Ovary (tissue), 9 donors: ENCODE measurements around the gene CNTN5. TPM values are rescaled to one million over a fixed set of nuclear protein-coding genes. Genes with fewer than 3 reads are reported as not detected.

ENCODE experiments used
- DNase-seq, 5 donors: peaks; one replicate each; pipeline ENCODE4 v3.0.0-alpha.2; 2019 to 2020
- H3K27ac ChIP-seq, 2 donors: fragments of 200-600 bp; one replicate each; pipeline versions ENCODE4 v1.5.1 to v1.8.0; 2019 to 2022
- H3K27me3 ChIP-seq: fragments of 200-600 bp; one replicate; pipeline ENCODE4 v1.8.0; 2022
- H3K36me3 ChIP-seq: fragments of 200-600 bp; sonication (generic); one replicate; pipeline ENCODE4 v1.5.1; 2019
- H3K4me1 ChIP-seq: one replicate; pipeline ENCODE4 v1.8.1; 2013; ENCODE audit warnings: mild to moderate bottlenecking, moderate library complexity; ENCODE audit not compliant: insufficient read depth
- H3K4me3 ChIP-seq: fragments of 200-600 bp; sonication (generic); one replicate; pipeline ENCODE4 v1.5.1; 2017
- H3K9me3 ChIP-seq, 2 donors: fragments of 200-600 bp in 1 of 2; sonication (generic) in 1 of 2; one replicate each; pipeline versions ENCODE4 v1.5.1 to v1.8.1; 2013 to 2019; ENCODE audit warnings: mild to moderate bottlenecking in 1 of 2, moderate library complexity in 1 of 2
- EP300 ChIP-seq: sonication (generic); formaldehyde crosslinking; IDR thresholded peaks from one replicate; pipeline ENCODE4 v1.6.1; 2017; ENCODE audit warnings: antibody characterized with exemption
- POLR2A ChIP-seq: fragments of 450-650 bp; IDR thresholded peaks from one replicate; pipeline ENCODE4 v1.6.1; 2017; ENCODE audit warnings: antibody characterized with exemption, mild to moderate bottlenecking, moderate library complexity
- WGBS, 3 donors: extraction: QIAGEN DNeasy Blood & Tissue Kit in 1 of 3; methylation state at CpG; one replicate each; pipeline versions ENCODE4 v1.1.5 to v1.1.7; 2013 to 2017; 5-methylcytosine and 5-hydroxymethylcytosine counted together
- intact Hi-C, 4 donors: fragments of 100-400 bp; cut with DNase I; formaldehyde crosslinking; loops; one replicate each; pipeline versions ENCODE4 v1.11.0 to v1.15.1; 2022 to 2023
- polyA plus RNA-seq, 2 donors: library from polyadenylated mRNA; stranded (reverse); fragments of 200-250 nt in 1 of 2; fragments of 350-450 nt in 1 of 2; fragmentation: Illumina TruSeq in 1 of 2; extraction: RNeasy Lipid Tissue Mini Kit (QIAGEN cat#74804) in 1 of 2; gene quantifications; one replicate each; pipeline ENCODE4 v1.2.3, GENCODE V29; 2013 to 2014
- total RNA-seq, 7 donors: library from RNA; depleted of rRNA in 2 of 7; stranded (reverse); fragments of >200 nt in 2 of 7; fragmentation: NEBNext Ultra II Directional in 3 of 7; extraction: Animal tissue kit (Norgen Biotek cat#: 25700) in 3 of 7; gene quantifications; one replicate each; pipeline versions ENCODE4 v1.1.0 to v1.2.4, GENCODE V29; 2016 to 2023
- TF ChIP-seq, protein P1 (sequence below), 3 donors: fragments of 450-650 bp in 2 of 3; fragments of 200-600 bp in 1 of 3; IDR thresholded peaks; one replicate each; pipeline versions ENCODE4 v1.5.1 to v1.8.0; 2016 to 2022; ENCODE audit warnings: antibody characterized with exemption in 3 of 3, mild to moderate bottlenecking in 1 of 3
- donor health status: DM: no; HTN: no; CAD: no; lungs with moderate emphysema.
- donor health status: DM: no; HTN: no; CAD: no.
- donor health status: Bipolar disorder and iron deficiency.
- donor health status: DM: yes; HTN: yes; CAD: no.
- donor health status: DM: no; HTN: no; CAD: no.
- donor health status: DM: yes; HTN: yes; CAD: no.

The CNTN5 gene
- total and polyA plus RNA-seq, 9 donors, result 0.02 to 1.1 (median 0.15) TPM; not detected in 5

DNA sequence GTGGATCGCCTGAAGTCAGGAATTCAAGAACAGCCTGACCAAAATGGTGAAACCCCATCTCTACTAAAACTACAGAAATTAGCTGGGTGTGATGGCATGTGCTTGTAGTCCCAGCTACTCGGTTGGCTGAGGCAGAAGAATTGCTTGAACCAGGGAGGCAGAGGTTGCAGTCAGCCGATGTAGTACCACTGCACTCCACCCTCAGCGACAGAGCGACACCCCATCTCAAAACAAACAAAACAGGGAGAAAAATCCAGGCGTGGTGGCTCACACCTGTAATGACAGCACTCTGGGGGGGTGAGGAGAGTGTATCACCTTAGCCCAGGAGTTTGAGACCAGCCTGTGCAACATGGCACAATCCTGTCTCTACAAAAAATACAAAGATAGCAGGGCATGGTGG lies 864.0 kb downstream of the CNTN5 start:
- no peaks in the 10 kb centered on the region for H3K27me3 ChIP-seq
- no peak overlapping the region for H3K4me3 ChIP-seq
- no peak overlapping the region for H3K27ac ChIP-seq
- 88 to 90% (median 89%) methylated on average over 6 of the region's 6 CpGs for WGBS, 3 donors
- H3K9me3 ChIP-seq, result no peaks in the 10 kb centered on the region
- H3K36me3 ChIP-seq, result no peaks in the 10 kb centered on the region
- DNase-seq, result no peak
- TF ChIP-seq POLR2A (no peak), EP300 (no peak)
- TF ChIP-seq, protein P1, sequence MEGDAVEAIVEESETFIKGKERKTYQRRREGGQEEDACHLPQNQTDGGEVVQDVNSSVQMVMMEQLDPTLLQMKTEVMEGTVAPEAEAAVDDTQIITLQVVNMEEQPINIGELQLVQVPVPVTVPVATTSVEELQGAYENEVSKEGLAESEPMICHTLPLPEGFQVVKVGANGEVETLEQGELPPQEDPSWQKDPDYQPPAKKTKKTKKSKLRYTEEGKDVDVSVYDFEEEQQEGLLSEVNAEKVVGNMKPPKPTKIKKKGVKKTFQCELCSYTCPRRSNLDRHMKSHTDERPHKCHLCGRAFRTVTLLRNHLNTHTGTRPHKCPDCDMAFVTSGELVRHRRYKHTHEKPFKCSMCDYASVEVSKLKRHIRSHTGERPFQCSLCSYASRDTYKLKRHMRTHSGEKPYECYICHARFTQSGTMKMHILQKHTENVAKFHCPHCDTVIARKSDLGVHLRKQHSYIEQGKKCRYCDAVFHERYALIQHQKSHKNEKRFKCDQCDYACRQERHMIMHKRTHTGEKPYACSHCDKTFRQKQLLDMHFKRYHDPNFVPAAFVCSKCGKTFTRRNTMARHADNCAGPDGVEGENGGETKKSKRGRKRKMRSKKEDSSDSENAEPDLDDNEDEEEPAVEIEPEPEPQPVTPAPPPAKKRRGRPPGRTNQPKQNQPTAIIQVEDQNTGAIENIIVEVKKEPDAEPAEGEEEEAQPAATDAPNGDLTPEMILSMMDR (IDR thresholded peaks at IDR 0.05), result no peak
- intact Hi-C loops, result no loop called here
- H3K4me1 ChIP-seq, result no peaks in the 10 kb centered on the region

- TF ChIP-seq POLR2A, result no peak
- no peak for TF ChIP-seq EP300
- TF ChIP-seq, protein P1 (IDR thresholded peaks at IDR 0.05), result no peak
- no peaks in the 10 kb centered on the region for H3K9me3 ChIP-seq
- H3K27me3 ChIP-seq, result no peaks in the 10 kb centered on the region
- H3K27ac ChIP-seq, result no peak overlapping the region
- intact Hi-C loops, result no loop called here
- DNase-seq, result no peak
- H3K4me1 ChIP-seq, result no peaks in the 10 kb centered on the region
- no peak overlapping the region for H3K4me3 ChIP-seq
- WGBS, 3 donors, result 86 to 91% (median 88%) methylated on average over 5 of the region's 5 CpGs
- no peaks in the 10 kb centered on the region for H3K36me3 ChIP-seq
These were observed 866.7 kb downstream of the CNTN5 start for GRCh38 chr11:99887481-99887880.

GRCh38 chr11:99893811-99894210 lies 873.1 kb downstream of the CNTN5 start:
- H3K36me3 ChIP-seq, result no peaks in the 10 kb centered on the region
- no peaks in the 10 kb centered on the region for H3K9me3 ChIP-seq
- H3K4me1 ChIP-seq, result no peaks in the 10 kb centered on the region
- intact Hi-C loops, result no loop called here
- H3K27me3 ChIP-seq, result no peaks in the 10 kb centered on the region
- no peak overlapping the region for H3K4me3 ChIP-seq
- 29 to 54% (median 31%) methylated on average over 1 of the region's 1 CpG for WGBS, 3 donors
- H3K27ac ChIP-seq, result no peak overlapping the region
- DNase-seq, result no peak
- TF ChIP-seq, protein P1 (IDR thresholded peaks at IDR 0.05), result no peak
- no peak for TF ChIP-seq POLR2A

GRCh38 chr11:99901175-99901574 lies 880.4 kb downstream of the CNTN5 start:
- intact Hi-C loops, result no loop called here
- no peaks in the 10 kb centered on the region for H3K4me1 ChIP-seq
- H3K9me3 ChIP-seq, result no peaks in the 10 kb centered on the region
- no peak for DNase-seq
- no peak overlapping the region for H3K27ac ChIP-seq
- H3K27me3 ChIP-seq, result no peaks in the 10 kb centered on the region
- no peak for TF ChIP-seq EP300
- TF ChIP-seq, protein P1 (IDR thresholded peaks at IDR 0.05), result no peak
- TF ChIP-seq POLR2A, result no peak
- H3K36me3 ChIP-seq, result no peaks in the 10 kb centered on the region
- WGBS, 3 donors, result 83 to 88% (median 88%) methylated on average over 3 of the region's 3 CpGs
- H3K4me3 ChIP-seq, result no peak overlapping the region

DNA sequence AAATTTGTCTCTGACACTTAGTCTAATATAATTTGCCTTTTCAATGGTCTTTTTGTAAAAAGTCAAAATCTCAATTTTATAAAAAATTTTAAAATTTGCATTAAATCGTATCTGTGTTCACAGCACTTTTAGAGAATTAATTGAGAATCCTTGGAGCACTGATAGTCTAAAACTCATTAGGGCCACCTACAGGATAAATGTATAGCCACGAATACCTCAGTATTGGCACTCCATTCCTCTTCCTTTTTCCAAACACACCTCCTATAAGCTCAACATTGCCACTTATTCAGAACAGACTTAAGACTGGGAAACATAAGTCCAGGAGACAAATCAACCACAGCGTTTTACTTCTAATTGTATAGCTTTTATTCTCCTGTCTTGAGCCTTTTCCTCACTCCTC lies 890.4 kb downstream of the CNTN5 start:
- H3K4me1 ChIP-seq, result no peaks in the 10 kb centered on the region
- no peak overlapping the region for H3K4me3 ChIP-seq
- no peaks in the 10 kb centered on the region for H3K36me3 ChIP-seq
- H3K9me3 ChIP-seq, result no peaks in the 10 kb centered on the region
- H3K27ac ChIP-seq, result no peak overlapping the region
- intact Hi-C loops, result no loop called here
- DNase-seq, result no peak
- H3K27me3 ChIP-seq, result no peaks in the 10 kb centered on the region
- 53 to 56% (median 53%) methylated on average over 3 of the region's 3 CpGs for WGBS, 3 donors
- TF ChIP-seq POLR2A (no peak), EP300 (no peak)
- TF ChIP-seq, protein P1 (IDR thresholded peaks at IDR 0.05), result no peak
